ENCODE measurements around the gene PRRC2A. TPM values are rescaled to one million over a fixed set of nuclear protein-coding genes. Genes with fewer than 3 reads are reported as not detected.

PRRC2A gene
- polyA plus RNA-seq, 2 of the 4 experiments (the other 2 are of a cell fraction): 28.0 to 61.1 TPM

DNA sequence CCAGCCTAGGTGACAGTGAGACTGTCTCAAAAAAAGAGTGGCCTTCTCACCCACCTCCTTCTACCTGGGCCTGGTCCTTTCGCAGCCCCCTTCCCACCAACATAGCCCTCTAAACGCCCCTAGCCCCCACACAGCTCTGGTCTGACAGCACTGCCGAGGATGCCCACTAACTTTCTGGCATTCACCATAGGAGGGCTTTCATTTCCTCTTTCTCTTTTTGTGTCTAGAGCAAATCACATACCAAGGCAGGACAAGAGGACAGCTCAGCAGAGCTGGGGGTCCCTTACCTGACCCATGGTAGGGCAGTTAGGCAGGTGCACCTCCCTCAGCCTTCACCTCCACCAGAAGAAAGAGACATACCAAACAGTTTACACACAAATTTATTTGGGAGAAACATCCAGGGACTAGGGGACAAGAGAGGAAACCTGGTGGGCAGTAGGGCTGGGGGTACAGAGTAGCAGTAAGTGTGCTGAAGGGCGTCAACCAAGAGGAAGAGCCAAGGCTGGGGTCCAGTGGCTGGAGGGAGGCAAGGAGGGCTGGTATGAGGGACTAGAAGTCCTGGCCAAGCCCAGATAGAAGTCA lies 55.9 kb downstream of the PRRC2A start (continued):
- no peak for TF ChIP-seq KDM1A (IDR thresholded peaks at IDR 0.05; ENCODE audit: low read depth)
- no peak for TF ChIP-seq ZSCAN20 (CRISPR knock-in tag; IDR thresholded peaks at IDR 0.05)
- no peak for TF ChIP-seq MAZ (IDR thresholded peaks at IDR 0.05; ENCODE audit: borderline replicate concordance, low read depth, low read length)
- TF ChIP-seq FOXS1 (CRISPR knock-in tag; IDR thresholded peaks at IDR 0.05): no peak
- no peak for TF ChIP-seq CBX2 (IDR thresholded peaks at IDR 0.05; ENCODE audit: borderline replicate concordance, low read depth)
- TF ChIP-seq, protein P1, sequence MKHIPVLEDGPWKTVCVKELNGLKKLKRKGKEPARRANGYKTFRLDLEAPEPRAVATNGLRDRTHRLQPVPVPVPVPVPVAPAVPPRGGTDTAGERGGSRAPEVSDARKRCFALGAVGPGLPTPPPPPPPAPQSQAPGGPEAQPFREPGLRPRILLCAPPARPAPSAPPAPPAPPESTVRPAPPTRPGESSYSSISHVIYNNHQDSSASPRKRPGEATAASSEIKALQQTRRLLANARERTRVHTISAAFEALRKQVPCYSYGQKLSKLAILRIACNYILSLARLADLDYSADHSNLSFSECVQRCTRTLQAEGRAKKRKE (CRISPR knock-in tag; IDR thresholded peaks at IDR 0.05; ENCODE audit: low read depth): no peak
- no peak for TF ChIP-seq USF2 (IDR thresholded peaks at IDR 0.05)

GRCh38 chr6:31676904-31677303 lies 56.4 kb downstream of the PRRC2A start:
- no peak for FAIRE-seq
- ATAC-seq: no peak
- no peaks in the 10 kb centered on the region for H3K9me3 ChIP-seq
- ChIA-PET CTCF (no interaction called here), POLR2A (no interaction called here)
- TF ChIP-seq, protein P2, sequence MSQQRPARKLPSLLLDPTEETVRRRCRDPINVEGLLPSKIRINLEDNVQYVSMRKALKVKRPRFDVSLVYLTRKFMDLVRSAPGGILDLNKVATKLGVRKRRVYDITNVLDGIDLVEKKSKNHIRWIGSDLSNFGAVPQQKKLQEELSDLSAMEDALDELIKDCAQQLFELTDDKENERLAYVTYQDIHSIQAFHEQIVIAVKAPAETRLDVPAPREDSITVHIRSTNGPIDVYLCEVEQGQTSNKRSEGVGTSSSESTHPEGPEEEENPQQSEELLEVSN (IDR thresholded peaks at IDR 0.05; ENCODE audit: borderline replicate concordance, low read depth): no peak
- TF ChIP-seq EP300 (IDR thresholded peaks at IDR 0.05) (no peak), NR3C1 (IDR thresholded peaks at IDR 0.05) (no peak)
- peaks cover 8% of the 10 kb centered on the region; the same call in 1 of the 3 replicates for H3K4me1 ChIP-seq
- no peak overlapping the region for H3K4me3 ChIP-seq
- H3K27ac ChIP-seq: peak overlapping the region; percentile 21 to 34; a peak in 2 of 6 replicates
- H3K4me2 ChIP-seq: peak overlapping the region; percentile 47; the same call in 2 of the 3 replicates
- no peak for DNase-seq (ENCODE audit: low read depth in 1 of 2, low spot score in 1 of 2)
- WGBS (ENCODE audit: missing lambda C conversion rate): 26% methylated on average over 6 of the region's 6 CpGs

DNA sequence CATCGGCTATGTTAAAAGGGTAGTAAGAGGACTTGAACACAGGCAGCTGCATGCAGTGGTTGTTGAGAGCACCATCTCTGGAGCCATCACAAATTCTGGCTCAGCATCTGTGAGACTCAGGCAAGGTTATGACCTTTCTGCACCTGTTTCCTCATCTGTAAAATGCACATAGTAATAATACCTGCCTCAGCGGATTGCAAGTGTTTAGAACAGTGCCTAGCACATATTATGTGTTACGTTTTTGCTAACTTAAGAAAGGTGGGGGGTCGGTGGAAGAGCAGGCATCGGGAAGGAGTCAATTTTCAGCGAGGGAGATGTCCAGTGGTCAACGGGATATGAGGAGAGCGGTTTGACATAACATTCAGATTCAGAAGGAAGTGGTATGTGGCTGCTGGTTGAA lies 57.4 kb downstream of the PRRC2A start:
- no peak for ATAC-seq
- ChIA-PET POLR2A (interaction anchor here (1.0 kb wide), 1 partner anchor 149 kb away, joined by 5 read pairs; the partner anchor contains the start of gene HSPA1B), CTCF (interaction anchor here (1.1 kb wide), 2 partner anchors 52 to 91 kb away, joined by 3 read pairs; partner anchors contain the start of gene DDAH2)
- DNase-seq (ENCODE audit: low read depth in 1 of 2, low spot score in 1 of 2): no peak
- 66% methylated on average over 8 of the region's 8 CpGs for whole genome bisulfite sequencing (ENCODE audit: missing lambda C conversion rate)
- peaks cover 8% of the 10 kb centered on the region; the same call in 1 of the 3 replicates for H3K4me1 ChIP-seq
- no peak for FAIRE-seq
- no peak overlapping the region for H3K4me3 ChIP-seq
- H3K27ac ChIP-seq: no peak overlapping the region
- no peaks in the 10 kb centered on the region for H3K9me3 ChIP-seq
- no peak overlapping the region for H3K4me2 ChIP-seq
- TF ChIP-seq, protein P3, sequence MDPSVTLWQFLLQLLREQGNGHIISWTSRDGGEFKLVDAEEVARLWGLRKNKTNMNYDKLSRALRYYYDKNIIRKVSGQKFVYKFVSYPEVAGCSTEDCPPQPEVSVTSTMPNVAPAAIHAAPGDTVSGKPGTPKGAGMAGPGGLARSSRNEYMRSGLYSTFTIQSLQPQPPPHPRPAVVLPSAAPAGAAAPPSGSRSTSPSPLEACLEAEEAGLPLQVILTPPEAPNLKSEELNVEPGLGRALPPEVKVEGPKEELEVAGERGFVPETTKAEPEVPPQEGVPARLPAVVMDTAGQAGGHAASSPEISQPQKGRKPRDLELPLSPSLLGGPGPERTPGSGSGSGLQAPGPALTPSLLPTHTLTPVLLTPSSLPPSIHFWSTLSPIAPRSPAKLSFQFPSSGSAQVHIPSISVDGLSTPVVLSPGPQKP (IDR thresholded peaks at IDR 0.05; ENCODE audit: low read depth, low read length): no peak
- TF ChIP-seq POLR2A (IDR thresholded peaks at IDR 0.05; ENCODE audit: low read length): no peak
- TF ChIP-seq RAD21 (conservative IDR thresholded peaks at IDR 0.05 in 1 of 2, IDR thresholded peaks at IDR 0.05 in 1 of 2): no peak
- no peak for TF ChIP-seq JUNB (IDR thresholded peaks at IDR 0.05)

DNA sequence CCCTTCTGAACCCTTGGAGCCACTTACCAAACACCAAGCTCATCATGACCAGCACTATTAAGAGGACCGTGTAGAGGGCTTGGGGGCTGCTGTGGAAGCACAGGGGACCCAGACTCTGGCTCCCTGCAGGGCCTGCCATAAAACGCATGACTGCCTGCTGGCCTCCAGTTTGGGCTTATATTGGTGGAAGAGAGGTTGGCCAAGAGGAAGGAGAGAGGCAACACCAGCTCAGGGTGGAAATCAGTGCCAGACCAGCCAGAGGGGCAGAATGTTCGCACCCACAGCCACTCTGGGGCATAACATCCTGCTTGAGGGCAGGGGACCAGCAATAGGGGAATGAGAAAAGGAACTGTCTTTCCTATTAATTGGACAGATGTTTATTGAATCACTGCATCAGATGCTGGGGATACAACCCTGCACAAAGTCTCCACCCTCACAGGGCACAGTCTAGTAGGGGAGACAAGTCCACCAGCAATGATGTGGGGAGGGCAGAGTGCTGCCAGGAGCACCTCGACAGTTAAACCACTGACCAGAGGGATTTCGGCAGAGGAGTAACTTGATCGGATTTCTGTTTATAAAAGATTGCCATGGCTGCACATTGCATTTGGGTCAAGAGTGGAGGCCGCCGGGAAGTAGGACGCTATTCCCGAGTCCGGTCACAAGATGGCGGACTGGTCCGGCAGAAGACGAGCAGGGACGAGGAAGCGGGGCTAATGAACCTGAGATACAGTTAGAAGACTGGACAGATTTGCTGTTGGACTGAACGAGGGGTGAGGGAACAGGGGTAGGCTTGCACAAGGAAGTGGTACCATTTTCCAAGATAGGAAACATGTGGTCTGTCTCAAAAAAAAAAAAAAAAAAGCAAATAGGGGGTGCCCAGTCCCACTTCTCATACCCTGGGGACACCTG lies 60.0 kb downstream of the PRRC2A start, which contains the start of gene LY6G5C:
Gene LY6G5C (minus strand): TSS at position 842 of the 909 bp plus-strand sequence. CDS start 694 bp downstream, at position 148.
- FAIRE-seq (no peak), DNase-seq (ENCODE audit: low read depth in 1 of 2, low spot score in 1 of 2) (peak; percentile 67 to 83), ATAC-seq (peak; percentile 82 to 90)
- no peaks in the 10 kb centered on the region for H3K9me3 ChIP-seq
- peak within 1 kb of the TSS in 1 of 2 experiments; percentile 78; a peak in 3 of 6 replicates for H3K27ac ChIP-seq
- 12% methylated on average over 17 of the region's 17 CpGs for WGBS (ENCODE audit: missing lambda C conversion rate)
- ChIA-PET CTCF (interaction anchor here (0.6 to 4.7 kb wide), 23 partner anchors 9 to 1373 kb away, joined by 3 to 26 read pairs (median 4); partner anchors contain the start of genes DDAH2, SKIC2 and VARS1), POLR2A (interaction anchor here (0.7 to 1.0 kb wide), 2 partner anchors 134 to 150 kb away, joined by 3 to 7 read pairs; partner anchors contain the start of genes HSPA1A and HSPA1L)
- H3K4me2 ChIP-seq: peak within 1 kb of the TSS; percentile 59
- H3K4me3 ChIP-seq: peak within 1 kb of the TSS; percentile 22; the same call in 2 of the 3 replicates
- H3K4me1 ChIP-seq: peaks cover 8% of the 10 kb centered on the region; the same call in 1 of the 3 replicates
- peak; percentile 80 to 90 for TF ChIP-seq RAD21 (conservative IDR thresholded peaks at IDR 0.05 in 1 of 2, IDR thresholded peaks at IDR 0.05 in 1 of 2)
- TF ChIP-seq TFCP2L1 (CRISPR knock-in tag; IDR thresholded peaks at IDR 0.05): no peak
- no peak for TF ChIP-seq MYC (IDR thresholded peaks at IDR 0.05; ENCODE audit: borderline replicate concordance, low read length)
- TF ChIP-seq SMC3 (IDR thresholded peaks at IDR 0.05): peak; percentile 66
- TF ChIP-seq ZSCAN20 (CRISPR knock-in tag; IDR thresholded peaks at IDR 0.05): no peak
- TF ChIP-seq REST (IDR thresholded peaks at IDR 0.05): no peak
- TF ChIP-seq CHD4 (IDR thresholded peaks at IDR 0.05; ENCODE audit: borderline replicate concordance): no peak
- TF ChIP-seq SREBF2 (IDR thresholded peaks at IDR 0.05): no peak
- no peak for TF ChIP-seq POLR2A (IDR thresholded peaks at IDR 0.05; ENCODE audit: low read length)
